Gastrocnemius medialis (tissue), 4 donors: ENCODE measurements around the gene TBL1XR1. TPM values are rescaled to one million over a fixed set of nuclear protein-coding genes. Genes with fewer than 3 reads are reported as not detected.
"Not testable (repeated sequence)": the region's sequence is repeated elsewhere in the genome, so short reads cannot be mapped to it uniquely, and the experiment has no call there.

Experiments used
- ATAC-seq, 2 donors: fragments of 150-250 bp; one replicate each; pipeline ENCODE4 v1.9.1; 2016
- DNase-seq, 2 donors: peaks; one replicate each; pipeline ENCODE4 v3.0.0-alpha.2; 2019
- H3K27ac ChIP-seq, 4 donors: fragments of 200-600 bp; sonication (generic); 1 replicate in 1 of 4; 2 replicates in 3 of 4; pipeline ENCODE4 v1.5.1; 2016 to 2018; ENCODE audit warnings: mild to moderate bottlenecking in 2 of 4, moderate library complexity in 1 of 4
- H3K27me3 ChIP-seq, 3 donors: fragments of 200-600 bp; sonication (generic) in 2 of 3; 1 replicate in 1 of 3; 2 replicates in 2 of 3; pipeline versions ENCODE4 v1.5.1 to v1.6.0; 2016 to 2019; ENCODE audit warnings: mild to moderate bottlenecking in 1 of 3, moderate library complexity in 1 of 3
- H3K36me3 ChIP-seq, 2 donors: fragments of 200-600 bp; sonication (generic) in 1 of 2; one replicate each; pipeline ENCODE4 v1.5.1; 2017 to 2018
- H3K4me1 ChIP-seq, 2 donors: fragments of 200-600 bp; sonication (generic) in 1 of 2; one replicate each; pipeline ENCODE4 v1.5.1; 2016 to 2017; ENCODE audit warnings: mild to moderate bottlenecking in 2 of 2
- H3K4me3 ChIP-seq, 4 donors: fragments of 200-600 bp; sonication (generic) in 3 of 4; 1 replicate in 1 of 4; 2 replicates in 3 of 4; pipeline ENCODE4 v1.5.1; 2016 to 2019; ENCODE audit warnings: mild to moderate bottlenecking in 2 of 4
- H3K9me3 ChIP-seq, 3 donors: fragments of 200-600 bp; sonication (generic) in 2 of 3; 1 replicate in 1 of 3; 2 replicates in 2 of 3; pipeline ENCODE4 v1.5.1; 2016 to 2019
- CTCF ChIP-seq, 5 experiments: fragments of 450-650 bp in 3 of 5; fragments of 200-600 bp in 2 of 5; sonication (generic) in 2 of 5; IDR thresholded peaks in 4 of 5; conservative IDR thresholded peaks in 1 of 5; 1 replicate in 4 of 5; 2 replicates in 1 of 5; pipeline ENCODE4 v1.5.1; 2016 to 2019; ENCODE audit warnings: antibody characterized with exemption in 5 of 5, mild to moderate bottlenecking in 3 of 5, moderate library complexity in 3 of 5
- POLR2A ChIP-seq, 2 donors: fragments of 450-650 bp; IDR thresholded peaks; one replicate each; pipeline ENCODE4 v1.6.1; 2017; ENCODE audit warnings: antibody characterized with exemption in 2 of 2, mild to moderate bottlenecking in 2 of 2, moderate library complexity in 2 of 2
- in situ Hi-C, 4 donors: fragments of 200-750 bp; cut with MboI; loops; one replicate each; pipeline versions ENCODE4 v1.15.0 to v1.8.0; 2017; ENCODE audit warnings: low sequenced_read_pairs in 4 of 4
- intact Hi-C: fragments of 100-400 bp; cut with DNase I; formaldehyde crosslinking; loops from one replicate; pipeline ENCODE4 v1.15.1; 2023; ENCODE audit warnings: low total_unique reads
- total RNA-seq, 4 donors: library from RNA; depleted of rRNA; stranded (reverse); fragments of >200 nt; gene quantifications; one replicate each; pipeline versions ENCODE4 v1.1.0 to v1.2.3, GENCODE V29; 2016

TBL1XR1 gene
- total RNA-seq, 4 donors from 2014 or later, result 35.9 to 77.8 (median 49.2) TPM

DNA sequence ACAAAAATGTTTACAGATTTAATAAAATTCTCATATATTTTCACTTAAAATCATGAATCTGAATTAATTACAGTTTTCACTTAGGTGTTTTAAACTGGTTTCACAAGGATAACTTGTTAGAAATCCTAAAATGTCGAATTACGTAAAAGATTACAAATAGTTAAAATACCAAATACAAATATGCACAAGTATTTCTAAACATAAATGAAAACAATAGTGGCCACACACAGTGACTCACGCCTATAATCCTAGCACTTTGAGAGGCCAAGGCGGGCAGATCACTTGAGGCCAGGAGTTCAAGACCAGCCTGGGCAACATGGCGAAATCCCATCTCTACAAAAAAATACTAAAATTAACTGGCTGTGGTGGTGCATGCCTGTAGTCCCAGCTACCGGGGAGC, 10.9 kb upstream of the TBL1XR1 start:
- Histone ChIP-seq H3K4me1 (no peaks in the 10 kb centered on the region), H3K27ac (no peak overlapping the region), H3K9me3 (no peaks in the 10 kb centered on the region), H3K36me3 (no peaks in the 10 kb centered on the region), H3K4me3 (no peak overlapping the region), H3K27me3 (no peaks in the 10 kb centered on the region)
- DNase-seq, result no peak
- TF ChIP-seq CTCF (IDR thresholded peaks at IDR 0.05 in 4 of 5, conservative IDR thresholded peaks at IDR 0.05 in 1 of 5), result no peak
- TF ChIP-seq POLR2A (IDR thresholded peaks at IDR 0.05), result no peak
- in situ Hi-C loops, result no loop called here
- no peak for ATAC-seq
- intact Hi-C loops, result no loop called here

DNA sequence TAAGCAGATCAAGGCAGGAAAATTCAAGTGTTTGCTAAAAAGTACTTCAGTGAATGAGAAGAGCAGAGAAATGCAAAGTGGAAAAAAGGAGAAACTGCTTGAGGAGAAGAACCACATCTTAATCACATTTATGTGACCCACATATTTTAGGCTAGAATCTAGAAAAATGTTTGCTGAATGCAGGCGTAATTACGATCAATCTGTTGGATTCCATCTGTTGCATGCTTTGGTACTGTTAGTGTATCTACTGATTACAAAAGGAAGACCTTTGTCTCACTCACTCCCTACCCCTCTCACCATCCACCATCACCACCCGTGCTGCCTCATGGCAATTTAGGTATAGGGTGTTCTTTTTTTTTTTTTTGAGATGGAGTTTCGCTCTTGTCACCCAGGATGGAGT, 9.7 kb upstream of the TBL1XR1 start:
- Histone ChIP-seq H3K27ac (no peak overlapping the region), H3K9me3 (no peaks in the 10 kb centered on the region), H3K36me3 (no peaks in the 10 kb centered on the region), H3K27me3 (no peaks in the 10 kb centered on the region), H3K4me3 (no peak overlapping the region), H3K4me1 (no peaks in the 10 kb centered on the region)
- in situ Hi-C loops, result no loop called here
- DNase-seq (no peak), ATAC-seq (no peak)
- TF ChIP-seq CTCF (IDR thresholded peaks at IDR 0.05 in 4 of 5, conservative IDR thresholded peaks at IDR 0.05 in 1 of 5), result no peak
- TF ChIP-seq POLR2A (IDR thresholded peaks at IDR 0.05), result no peak
- intact Hi-C loops, result no loop called here

DNA sequence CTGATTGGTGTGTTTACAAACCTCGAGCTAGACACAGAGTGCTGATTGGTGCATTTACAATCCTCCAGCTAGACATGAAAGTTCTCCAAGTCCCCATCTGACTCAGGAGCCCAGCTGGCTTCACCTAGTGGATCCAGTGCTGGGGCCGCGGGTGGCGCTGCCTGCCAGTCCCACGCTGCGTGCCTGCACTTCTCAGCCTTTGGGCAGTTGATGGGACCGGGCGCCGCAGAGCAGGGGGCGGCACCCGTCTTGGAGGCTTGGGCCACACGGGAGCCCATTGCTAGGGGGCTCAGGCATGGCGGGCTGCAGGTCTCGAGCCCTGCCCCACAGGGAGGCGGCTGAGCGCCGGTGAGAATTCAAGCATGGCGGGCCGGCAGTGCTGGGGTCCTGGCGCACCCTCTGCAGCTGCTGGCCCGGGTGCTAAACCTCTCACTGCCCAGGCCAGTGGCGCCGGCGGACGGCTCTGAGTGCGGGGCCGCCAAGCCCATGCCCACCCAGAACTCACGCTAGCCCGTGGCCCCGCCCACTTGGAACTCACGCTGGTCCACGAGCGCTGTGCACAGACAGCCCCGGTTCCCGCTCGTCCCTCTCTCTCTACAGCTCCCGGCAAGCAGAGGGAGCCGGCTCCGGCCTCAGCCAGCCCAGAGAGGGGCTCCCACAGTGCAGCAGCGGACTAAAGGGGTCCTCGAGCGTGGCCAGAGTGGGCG, 6.6 kb upstream of the TBL1XR1 start:
- H3K4me3 ChIP-seq, result no peak overlapping the region
- no peaks in the 10 kb centered on the region for H3K36me3 ChIP-seq
- no peaks in the 10 kb centered on the region for H3K27me3 ChIP-seq
- H3K9me3 ChIP-seq, result no peaks in the 10 kb centered on the region
- H3K4me1 ChIP-seq, result peaks cover 0 to 3% of the 10 kb centered on the region in 2 donors
- in situ Hi-C loops (no loop called here), intact Hi-C loops (no loop called here)
- no peak overlapping the region for H3K27ac ChIP-seq
- TF ChIP-seq CTCF (IDR thresholded peaks at IDR 0.05 in 4 of 5, conservative IDR thresholded peaks at IDR 0.05 in 1 of 5) (no peak), POLR2A (IDR thresholded peaks at IDR 0.05) (no peak)
- ATAC-seq (no peak), DNase-seq (no peak)

GRCh38 chr3:177203016-177203415, 5.7 kb upstream of the TBL1XR1 start:
- H3K4me1 ChIP-seq, result peaks cover 0 to 10% of the 10 kb centered on the region in 2 donors
- in situ Hi-C loops, H3K27ac ChIP-seq, ATAC-seq, H3K27me3 ChIP-seq, DNase-seq, H3K9me3 ChIP-seq, intact Hi-C loops, H3K4me3 ChIP-seq, H3K36me3 ChIP-seq: not testable (repeated sequence)

- no peaks in the 10 kb centered on the region for H3K9me3 ChIP-seq
- H3K4me1 ChIP-seq, result peaks cover 0 to 10% of the 10 kb centered on the region in 2 donors
- H3K27me3 ChIP-seq, result no peaks in the 10 kb centered on the region
- DNase-seq (no peak), ATAC-seq (no peak)
- no peaks in the 10 kb centered on the region for H3K36me3 ChIP-seq
- intact Hi-C loops, result no loop called here
- no peak overlapping the region for H3K4me3 ChIP-seq
- no peak overlapping the region for H3K27ac ChIP-seq
- in situ Hi-C loops, result no loop called here
- TF ChIP-seq POLR2A (IDR thresholded peaks at IDR 0.05) (no peak), CTCF (IDR thresholded peaks at IDR 0.05 in 4 of 5, conservative IDR thresholded peaks at IDR 0.05 in 1 of 5) (no peak)
Observed at GRCh38 chr3:177201700-177202397, 4.6 kb upstream of the TBL1XR1 start.
